Right lobe of liver (tissue), 4 donors: ENCODE results near the gene RERE.

Experiments
- POLR2A ChIP-seq: fragments of 450-650 bp; IDR thresholded peaks from one replicate; pipeline ENCODE4 v1.6.1; 2017; ENCODE audit warnings: antibody characterized with exemption, mild to moderate bottlenecking
- TF ChIP-seq, protein P1 (sequence below), 4 donors: fragments of 200-600 bp in 3 of 4; fragments of 450-650 bp in 1 of 4; IDR thresholded peaks; one replicate each; pipeline versions ENCODE4 v1.5.1 to v1.8.0; 2016 to 2022; ENCODE audit warnings: antibody characterized with exemption in 4 of 4, mild to moderate bottlenecking in 2 of 4
- donor health status: DM: no; HTN: no; CAD: no.
- donor health status: DM: no; HTN: no; CAD: no.
- donor health status: DM: no; HTN: yes; CAD: no.

DNA sequence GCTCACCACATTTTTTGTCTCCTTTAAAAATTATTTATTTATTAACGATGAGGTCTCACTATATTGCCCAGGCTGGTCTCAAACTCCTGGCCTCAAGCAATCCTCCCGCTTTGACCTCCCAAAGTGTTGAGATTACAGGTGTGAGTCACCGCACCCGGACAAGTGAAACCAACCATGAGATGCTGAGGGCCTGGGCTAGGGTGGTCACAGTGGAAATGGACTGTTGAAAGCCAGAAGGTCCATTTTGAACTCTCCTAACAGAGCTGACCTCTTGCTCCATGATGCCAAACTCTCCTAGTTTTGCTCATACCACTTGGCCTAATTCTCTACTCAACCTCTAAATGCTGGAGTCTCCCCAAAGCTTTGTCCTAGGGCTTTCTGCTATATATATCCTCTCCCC lies 390.4 kb downstream of the RERE start:
- TF ChIP-seq, protein P1, sequence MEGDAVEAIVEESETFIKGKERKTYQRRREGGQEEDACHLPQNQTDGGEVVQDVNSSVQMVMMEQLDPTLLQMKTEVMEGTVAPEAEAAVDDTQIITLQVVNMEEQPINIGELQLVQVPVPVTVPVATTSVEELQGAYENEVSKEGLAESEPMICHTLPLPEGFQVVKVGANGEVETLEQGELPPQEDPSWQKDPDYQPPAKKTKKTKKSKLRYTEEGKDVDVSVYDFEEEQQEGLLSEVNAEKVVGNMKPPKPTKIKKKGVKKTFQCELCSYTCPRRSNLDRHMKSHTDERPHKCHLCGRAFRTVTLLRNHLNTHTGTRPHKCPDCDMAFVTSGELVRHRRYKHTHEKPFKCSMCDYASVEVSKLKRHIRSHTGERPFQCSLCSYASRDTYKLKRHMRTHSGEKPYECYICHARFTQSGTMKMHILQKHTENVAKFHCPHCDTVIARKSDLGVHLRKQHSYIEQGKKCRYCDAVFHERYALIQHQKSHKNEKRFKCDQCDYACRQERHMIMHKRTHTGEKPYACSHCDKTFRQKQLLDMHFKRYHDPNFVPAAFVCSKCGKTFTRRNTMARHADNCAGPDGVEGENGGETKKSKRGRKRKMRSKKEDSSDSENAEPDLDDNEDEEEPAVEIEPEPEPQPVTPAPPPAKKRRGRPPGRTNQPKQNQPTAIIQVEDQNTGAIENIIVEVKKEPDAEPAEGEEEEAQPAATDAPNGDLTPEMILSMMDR (IDR thresholded peaks at IDR 0.05) = no peak
- no peak for TF ChIP-seq POLR2A
